GM19240 (cell line): ENCODE measurements around the gene CLEC4G.

Experiments used
- DNase-seq: peaks from one replicate; pipeline ENCODE4 v3.0.0; 2011; ENCODE audit warnings: low spot score; ENCODE audit not compliant: insufficient read length

Gene CLEC4G

DNA sequence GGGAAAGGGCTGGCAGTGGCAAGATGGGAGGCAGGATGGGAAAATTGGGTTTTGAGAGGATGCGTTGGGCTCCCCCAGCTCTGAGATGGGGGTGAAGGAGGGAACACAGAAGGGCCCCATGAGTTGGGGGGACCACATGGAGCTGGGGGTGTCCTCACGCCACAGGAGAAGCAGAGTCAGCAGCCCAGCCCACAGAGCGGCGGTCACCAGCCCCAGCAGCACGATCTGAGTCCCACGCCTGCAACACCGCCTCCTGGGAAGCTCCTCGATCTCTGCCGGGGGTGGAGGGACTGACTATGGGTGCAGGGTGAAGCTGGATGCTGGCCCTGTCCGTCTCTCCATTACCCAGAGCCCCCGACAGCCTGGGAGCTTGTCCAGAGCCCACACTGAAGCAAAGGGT, 33.3 kb downstream of the CLEC4G start:
- no peak for DNase-seq

DNA sequence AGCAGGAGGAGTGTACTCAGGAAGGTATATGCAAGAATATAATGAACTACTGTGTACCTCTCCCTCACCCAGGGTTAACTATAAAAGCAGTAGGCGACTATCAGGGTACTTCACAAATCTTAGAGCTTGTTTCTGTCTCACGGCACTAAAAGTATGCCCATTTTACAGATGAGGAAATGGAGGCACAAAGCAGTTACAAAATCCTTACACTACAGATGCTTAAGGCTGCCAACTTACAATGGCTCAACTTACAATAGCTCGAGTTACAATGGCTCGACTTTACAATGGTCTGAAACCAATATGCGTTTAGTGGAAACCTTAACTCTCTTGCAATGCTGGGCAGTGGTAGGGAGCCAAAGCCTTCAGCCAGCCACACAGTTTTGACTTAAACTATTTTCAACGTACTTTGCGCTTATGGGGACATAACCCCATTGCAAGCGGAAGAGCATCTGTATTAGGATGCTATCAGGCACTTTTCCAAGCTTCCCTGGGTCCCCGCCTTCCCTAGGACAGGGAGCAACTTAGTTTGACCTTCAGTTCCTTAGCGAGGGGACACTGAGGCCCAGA, 34.1 kb downstream of the CLEC4G start:
- DNase-seq: no peak

DNA sequence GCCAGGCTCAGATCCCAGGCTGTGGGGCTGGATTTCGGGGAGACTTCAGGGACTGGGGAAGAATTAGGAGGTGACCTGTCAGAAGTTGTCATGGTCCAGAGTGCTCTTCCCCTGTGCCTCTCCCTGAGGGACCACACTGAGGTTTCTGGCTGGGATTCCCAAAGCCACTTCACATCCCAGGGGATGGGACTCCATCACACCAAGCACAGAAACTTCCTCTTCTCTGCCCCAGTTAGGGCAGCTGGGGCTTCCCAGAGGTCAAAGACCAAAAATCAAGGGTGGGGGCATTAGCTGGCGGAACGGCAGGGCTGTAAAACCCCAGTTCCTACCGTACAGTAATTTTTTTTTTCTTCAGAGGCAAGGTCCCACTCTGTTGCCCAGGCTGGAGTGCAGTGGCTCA, 37.4 kb downstream of the CLEC4G start:
- no peak for DNase-seq

DNA sequence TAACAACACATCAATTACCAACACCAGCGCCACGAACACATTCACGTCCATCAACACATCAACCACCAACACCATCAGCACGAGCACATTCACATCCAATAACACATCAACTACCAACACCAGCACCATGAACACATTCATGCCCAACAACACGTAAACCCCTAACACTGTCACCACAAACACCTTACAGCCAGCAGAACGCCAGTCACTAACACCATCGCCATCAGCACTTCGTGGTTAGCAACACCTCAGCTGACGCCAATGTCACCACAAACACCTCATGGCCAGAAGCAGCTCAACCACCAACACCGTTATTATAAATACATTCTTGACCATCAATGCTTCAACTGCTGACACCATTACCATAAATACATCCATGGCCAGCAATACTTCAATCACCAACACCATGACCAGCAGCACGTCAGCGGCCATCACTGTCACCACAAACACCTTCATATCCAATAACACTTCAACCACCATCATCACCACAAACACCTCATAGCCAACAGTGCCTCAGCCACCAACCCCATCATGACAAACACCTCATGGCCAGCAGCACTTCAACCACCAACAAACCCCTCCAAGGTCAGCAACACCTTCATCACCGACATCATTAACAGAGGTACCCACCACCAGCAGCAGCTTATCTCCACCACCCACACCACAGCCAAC, 39.4 kb downstream of the CLEC4G start:
- no peak for DNase-seq

DNA sequence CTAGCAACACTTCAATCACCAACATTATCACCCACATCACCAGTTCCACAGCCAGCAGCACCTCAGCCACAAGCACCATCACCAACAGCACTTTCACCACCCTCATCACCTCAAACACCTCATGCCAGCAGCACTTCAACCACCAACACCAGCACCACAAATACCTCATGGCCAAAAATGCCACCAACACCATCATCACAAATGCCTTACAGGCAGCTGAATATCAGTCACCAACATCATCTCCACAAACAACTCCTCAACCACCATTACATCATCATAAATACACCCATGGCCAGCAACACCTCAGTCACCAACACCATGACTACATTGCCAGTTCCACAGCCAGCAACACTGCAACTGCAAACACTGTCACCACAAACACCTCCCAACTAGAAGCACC, 40.4 kb downstream of the CLEC4G start:
- no peak for DNase-seq

DNA sequence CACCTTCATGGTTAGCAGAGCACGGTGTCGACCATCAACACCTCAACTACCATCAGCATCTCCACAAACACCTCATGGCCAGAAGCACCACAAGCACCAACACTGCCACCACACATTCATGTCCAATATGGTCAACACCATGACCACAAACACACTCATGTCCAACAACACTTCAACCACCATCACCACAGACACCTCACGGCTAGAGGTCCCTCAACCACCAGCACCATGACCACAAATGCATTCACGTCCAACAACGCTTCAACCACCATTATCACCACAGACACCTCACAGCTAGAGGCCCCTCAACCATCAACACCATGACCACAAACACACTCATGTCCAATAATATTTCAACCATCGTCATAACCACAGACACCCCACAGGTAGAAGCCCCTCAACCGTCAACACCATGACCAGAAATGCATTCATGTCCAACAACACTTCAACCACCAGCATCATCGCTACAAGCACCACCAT, 41.1 kb downstream of the CLEC4G start:
- no peak for DNase-seq

DNA sequence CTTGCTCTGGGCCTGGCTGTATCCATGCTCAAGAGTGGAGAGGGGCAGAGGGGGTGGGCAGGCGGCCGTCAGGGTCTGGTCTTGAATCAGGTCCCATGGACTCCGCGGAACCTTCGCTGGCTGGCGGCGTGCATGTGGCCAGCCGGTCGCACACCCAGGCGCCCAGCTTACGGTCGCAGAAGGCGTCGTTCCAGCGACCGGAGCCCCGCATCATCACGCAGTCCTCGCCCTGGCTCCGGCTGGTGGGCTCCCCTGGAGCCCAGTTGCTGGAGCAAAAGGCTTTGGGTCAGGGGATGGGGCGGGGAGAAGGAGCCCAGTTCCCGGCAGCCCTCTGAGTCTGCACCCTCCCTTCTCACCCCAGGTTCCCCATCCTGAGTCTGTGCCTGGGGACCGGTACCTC, 42.7 kb downstream of the CLEC4G start:
- DNase-seq: no peak

DNA sequence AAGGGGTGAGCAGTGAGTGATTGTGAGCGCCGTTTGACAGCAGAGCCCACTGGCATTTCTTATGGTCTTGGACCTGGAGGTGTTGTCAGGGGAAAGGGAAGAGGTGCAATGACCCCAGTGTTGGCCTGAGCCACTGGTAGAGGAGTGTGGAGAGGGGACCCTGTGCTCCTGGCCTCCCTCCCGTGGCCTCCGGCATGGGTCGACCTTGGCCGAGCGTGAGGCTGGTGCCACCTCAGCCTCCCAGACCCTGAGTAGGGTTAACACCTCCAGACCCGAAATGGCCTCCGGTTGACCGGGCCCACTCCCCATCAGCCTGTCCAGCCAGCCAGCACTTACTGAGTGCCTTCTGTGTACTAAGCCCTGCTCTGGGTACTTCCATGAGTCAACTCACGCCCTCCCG, 44.7 kb downstream of the CLEC4G start:
- DNase-seq: no peak

DNA sequence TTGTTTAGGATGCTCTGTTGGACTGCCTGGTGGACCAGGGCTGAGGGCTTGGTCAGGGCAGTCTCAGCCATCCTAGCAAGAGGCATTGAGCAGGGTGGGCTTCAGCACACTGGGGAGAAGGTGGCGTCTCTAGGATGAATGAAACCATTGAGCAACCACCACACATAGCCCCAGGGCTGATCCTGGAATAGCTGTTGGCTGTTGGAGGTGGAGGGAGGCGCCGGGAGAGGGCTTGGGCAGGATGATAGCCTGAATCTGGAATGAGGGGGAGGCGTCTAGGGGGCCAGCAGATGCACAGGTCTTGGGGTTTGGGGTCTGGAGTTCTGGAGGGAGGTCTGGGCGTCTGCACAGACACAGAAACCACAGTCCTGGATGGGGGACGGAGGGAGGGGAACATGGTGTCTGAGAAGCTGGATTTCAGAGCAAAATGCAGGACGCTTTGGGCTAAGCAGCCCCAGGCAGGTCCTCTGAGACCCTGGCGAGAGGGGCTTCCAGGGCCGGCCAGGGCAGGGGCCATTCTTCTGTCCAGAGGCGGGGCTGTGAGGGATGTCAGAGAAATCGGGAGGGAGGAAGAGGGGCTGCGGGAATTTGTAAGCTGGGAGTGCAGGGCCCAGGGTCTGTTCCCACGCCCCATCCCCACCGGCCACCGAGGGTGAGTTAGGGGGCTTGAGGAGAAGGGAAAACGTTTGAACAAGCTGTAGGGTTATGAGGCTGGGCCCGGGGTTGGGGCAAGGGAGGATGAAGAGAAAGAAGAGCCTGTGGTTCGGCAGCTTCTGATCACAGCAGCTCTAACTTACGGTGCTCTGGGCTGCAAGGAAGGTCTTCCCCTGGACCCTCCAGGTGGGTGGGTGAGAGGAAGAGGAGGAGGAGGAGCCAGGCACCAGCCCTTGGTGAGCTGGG, 46.1 kb downstream of the CLEC4G start:
- no peak for DNase-seq

DNA sequence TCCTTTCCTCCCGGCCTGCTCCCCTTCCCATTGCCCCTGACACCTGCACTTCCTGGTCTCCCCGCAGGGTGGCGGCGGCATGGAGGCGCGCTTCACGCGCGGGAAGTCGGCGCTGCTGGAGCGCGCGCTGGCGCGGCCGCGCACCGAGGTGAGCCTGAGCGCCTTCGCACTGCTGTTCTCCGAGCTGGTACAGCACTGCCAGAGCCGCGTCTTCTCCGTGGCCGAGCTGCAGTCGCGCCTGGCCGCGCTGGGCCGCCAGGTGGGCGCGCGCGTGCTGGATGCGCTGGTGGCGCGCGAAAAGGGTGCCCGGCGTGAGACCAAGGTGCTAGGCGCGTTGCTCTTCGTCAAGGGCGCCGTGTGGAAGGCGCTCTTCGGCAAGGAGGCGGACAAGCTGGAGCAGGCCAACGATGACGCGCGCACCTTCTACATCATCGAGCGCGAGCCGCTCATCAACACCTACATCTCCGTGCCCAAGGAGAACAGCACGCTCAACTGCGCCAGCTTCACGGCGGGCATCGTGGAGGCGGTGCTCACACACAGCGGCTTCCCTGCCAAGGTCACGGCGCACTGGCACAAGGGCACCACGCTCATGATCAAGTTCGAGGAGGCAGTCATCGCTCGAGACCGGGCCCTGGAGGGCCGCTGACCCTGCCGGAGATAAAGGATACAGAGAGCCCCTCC, 49.6 kb downstream of the CLEC4G start:
- DNase-seq: no peak

DNA sequence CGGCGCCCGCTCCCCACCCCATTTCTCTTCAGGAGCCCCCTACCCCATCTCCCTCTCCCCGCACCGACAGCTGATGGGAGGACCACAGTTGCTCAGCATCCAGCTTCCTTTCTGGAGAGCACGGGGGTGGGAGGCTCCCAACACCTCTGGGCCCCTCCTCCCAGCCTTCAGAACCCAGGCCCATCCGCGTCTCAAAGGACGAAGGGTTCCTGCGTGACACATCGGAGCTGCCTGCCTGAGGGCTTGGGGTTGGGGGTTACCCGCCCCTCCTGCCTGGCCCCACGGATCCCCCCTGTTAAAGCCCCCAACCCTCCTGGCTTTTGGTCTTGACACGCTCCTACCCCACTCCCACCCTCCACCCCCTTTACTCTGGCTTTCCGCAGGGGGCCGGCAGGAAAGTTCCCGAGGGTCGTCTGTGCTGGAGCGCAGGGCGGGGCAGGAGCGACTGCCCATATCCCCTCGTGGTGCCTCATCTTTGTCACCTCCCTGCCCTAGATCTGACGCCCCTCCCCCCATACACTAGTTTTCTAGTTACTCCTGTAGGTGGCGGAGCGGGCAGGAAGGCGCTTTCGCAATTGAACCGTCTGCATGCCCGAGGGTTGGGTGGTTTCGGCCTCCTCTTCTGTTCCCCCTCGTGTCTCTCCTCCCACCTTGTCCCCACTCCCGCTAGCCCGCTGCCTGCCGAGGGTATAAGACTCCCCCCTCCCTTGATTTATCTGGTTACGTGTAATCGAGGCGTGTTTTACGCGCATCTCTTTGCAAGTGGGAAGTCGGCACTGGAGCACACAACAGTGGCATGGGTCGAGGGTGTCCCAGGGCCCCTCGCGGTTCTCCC, 50.4 kb downstream of the CLEC4G start:
- peak; percentile 89 for DNase-seq

DNA sequence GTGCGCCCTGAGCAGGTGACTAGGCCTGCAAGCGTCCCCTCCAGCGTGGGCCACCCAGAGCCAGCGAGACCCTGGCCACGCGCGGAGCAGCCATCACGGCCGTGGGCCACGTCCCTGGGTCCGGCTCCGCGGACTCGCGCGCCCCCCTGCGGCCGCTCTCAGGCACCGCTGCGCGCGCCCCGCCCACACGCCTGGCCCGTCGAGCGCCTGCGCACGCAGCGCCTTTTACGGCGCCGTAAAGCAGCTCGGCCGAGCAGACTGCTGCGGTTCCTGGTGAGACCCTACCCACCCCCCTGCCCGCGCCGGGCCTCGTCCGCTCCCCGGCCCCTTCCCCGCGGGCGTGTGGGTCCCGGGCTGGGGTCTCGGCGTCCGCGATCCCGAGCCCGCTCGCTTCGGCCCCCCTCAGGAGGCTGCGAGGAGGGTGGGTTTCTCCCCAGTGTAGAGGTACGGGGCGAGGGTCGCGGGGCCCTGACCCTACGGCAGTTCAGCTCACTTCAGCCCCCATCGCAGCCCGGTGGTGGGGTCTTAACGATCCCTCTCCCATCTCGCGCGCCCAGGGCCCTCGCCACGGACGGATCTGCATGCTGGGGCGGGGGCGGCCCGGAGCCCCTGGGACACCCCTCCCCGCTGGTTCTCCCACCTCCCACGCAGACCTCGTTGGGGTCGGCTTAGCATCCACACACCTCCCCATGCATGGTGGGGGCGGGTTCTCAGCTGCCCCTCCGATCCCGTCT, 51.1 kb downstream of the CLEC4G start, which contains the start of gene TRAPPC5:
Gene TRAPPC5 (plus strand): TSS at position 228 of the 734 bp plus-strand sequence. CDS start 1,421 bp downstream, outside the sequence.
- peak; percentile 83 for DNase-seq

DNA sequence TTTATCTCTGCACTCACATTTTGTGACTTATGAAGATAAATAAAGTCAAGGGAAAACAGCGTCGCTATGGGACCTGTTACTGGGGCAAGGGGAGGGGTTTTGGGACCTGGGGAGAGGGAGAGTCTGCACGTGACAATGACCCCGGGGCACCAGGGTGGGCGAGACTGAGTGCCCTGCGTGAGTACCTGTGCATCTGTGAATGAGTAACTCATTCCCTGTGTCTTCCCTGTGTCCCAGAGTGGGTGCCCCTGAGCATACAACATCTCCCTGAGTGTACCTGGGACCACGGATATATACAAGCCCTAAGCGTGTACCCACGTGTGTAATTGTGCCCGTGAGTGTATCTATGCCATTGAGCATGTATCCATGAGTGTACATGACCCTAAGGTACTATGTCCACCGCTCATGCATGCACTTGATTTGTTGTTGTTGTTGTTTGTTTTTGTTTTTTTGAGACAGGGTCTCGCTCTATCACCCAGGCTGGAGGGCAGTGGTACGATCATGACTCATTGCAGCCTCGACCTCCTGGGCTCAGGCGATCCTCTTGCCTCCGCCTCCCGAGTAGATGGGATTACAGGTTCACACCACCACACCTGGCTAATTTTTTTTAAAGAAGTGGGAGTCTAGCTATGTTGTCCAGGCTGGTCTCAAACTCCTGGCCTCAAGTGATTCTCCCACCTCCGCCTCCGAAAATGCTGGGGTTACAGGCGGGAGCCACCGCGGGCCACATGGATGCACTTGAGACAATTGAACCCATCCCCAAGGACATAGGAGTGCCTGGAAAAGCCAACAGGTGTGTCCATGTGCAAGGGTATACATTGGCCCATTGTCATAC, 51.9 kb downstream of the CLEC4G start:
- no peak for DNase-seq

DNA sequence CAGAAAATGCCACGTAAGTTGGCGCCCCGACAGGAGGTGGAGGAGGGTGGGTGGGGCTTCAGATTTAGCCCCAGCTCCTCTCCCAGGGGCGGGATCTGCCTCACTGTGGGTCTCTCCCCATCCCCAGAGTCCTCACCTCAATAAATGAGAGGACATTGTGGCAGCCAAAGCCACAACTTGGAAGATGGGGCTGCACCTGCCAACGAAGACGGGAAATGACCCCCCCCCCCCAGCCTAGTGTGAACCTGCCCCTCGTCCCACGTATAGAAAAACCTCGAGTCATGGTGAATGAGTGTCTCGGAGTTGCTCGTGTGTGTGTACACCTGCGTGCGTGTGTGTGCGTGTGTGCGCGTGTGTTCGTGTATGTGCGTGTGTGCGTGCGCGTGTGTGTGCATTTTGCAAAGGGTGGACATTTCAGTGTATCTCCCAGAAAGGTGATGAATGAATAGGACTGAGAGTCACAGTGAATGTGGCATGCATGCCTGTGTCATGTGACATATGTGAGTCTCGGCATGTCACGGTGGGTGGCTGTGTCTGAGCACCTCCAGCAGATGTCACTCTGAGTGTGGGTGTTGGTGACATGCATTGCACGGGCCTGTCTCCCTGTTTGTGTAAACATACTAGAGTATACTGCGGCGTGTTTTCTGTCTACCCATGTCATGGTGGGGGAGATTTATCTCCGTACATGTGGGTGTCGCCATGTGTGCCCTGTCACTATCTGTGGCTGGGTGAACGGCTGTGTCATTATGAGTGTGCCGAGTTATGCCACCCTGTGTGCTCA, 52.7 kb downstream of the CLEC4G start:
- peak; percentile 70 for DNase-seq
